Measurements from ENCODE around the gene MTCH1. TPM values are rescaled to one million over a fixed set of nuclear protein-coding genes. Genes with fewer than 3 reads are reported as not detected.
A peak's percentile ranks its signal among the peaks of the same experiment; 100 is the strongest.
"Not testable (repeated sequence)": the region's sequence is repeated elsewhere in the genome, so short reads cannot be mapped to it uniquely, and the experiment has no call there.

The MTCH1 gene
- total RNA-seq, 1 donor from 2014 or later: 63.8 TPM

- no peak for ATAC-seq
Measured at GRCh38 chr6:36999061-36999750, 13.2 kb upstream of the MTCH1 start.

GRCh38 chr6:36998723-36999038 is 12.7 kb upstream of the MTCH1 start:
- no peak for DNase-seq (ENCODE audit: low spot score)
- ATAC-seq: no peak

More at GRCh38 chr6:36999061-36999750, 13.2 kb upstream of the MTCH1 start:
- no peak for DNase-seq (ENCODE audit: low spot score)

- ATAC-seq (peak; percentile 55), DNase-seq (ENCODE audit: low spot score) (no peak)
Measured at GRCh38 chr6:36997811-36998722, 12.1 kb upstream of the MTCH1 start.

- not testable (repeated sequence) for ATAC-seq; DNase-seq (ENCODE audit: low spot score)
Measured at GRCh38 chr6:36990401-36990800, 4.4 kb upstream of the MTCH1 start.

GRCh38 chr6:36989264-36989663 is 3.3 kb upstream of the MTCH1 start:
- DNase-seq (ENCODE audit: low spot score) (no peak), ATAC-seq (no peak)

- ATAC-seq (no peak), DNase-seq (ENCODE audit: low spot score) (no peak)
Measured at GRCh38 chr6:36986704-36987047, 680 bp upstream of the MTCH1 start.

- ATAC-seq (no peak), DNase-seq (ENCODE audit: low spot score) (no peak)
Measured at GRCh38 chr6:36985417-36985807, 584 bp downstream of the MTCH1 start.

GRCh38 chr6:36984581-36985416 is 1.2 kb downstream of the MTCH1 start:
- ATAC-seq (no peak), DNase-seq (ENCODE audit: low spot score) (no peak)

- no peak for DNase-seq (ENCODE audit: low spot score)
- ATAC-seq: no peak
Measured at GRCh38 chr6:36983538-36983937, 2.5 kb downstream of the MTCH1 start.

GRCh38 chr6:36980876-36981619 is 4.9 kb downstream of the MTCH1 start:
- DNase-seq (ENCODE audit: low spot score) (no peak), ATAC-seq (no peak)

GRCh38 chr6:36980129-36980528 is 5.9 kb downstream of the MTCH1 start:
- DNase-seq (ENCODE audit: low spot score) (no peak), ATAC-seq (no peak)

- DNase-seq (ENCODE audit: low spot score) (no peak), ATAC-seq (peak; percentile 89)
Measured at GRCh38 chr6:36979347-36979742, 6.7 kb downstream of the MTCH1 start.

GRCh38 chr6:36978421-36979346 is 7.3 kb downstream of the MTCH1 start:
- no peak for ATAC-seq

GRCh38 chr6:36977470-36977941 is 8.5 kb downstream of the MTCH1 start:
- ATAC-seq: no peak
- no peak for DNase-seq (ENCODE audit: low spot score)

More at GRCh38 chr6:36978421-36979346, 7.3 kb downstream of the MTCH1 start:
- no peak for DNase-seq (ENCODE audit: low spot score)

- no peak for DNase-seq (ENCODE audit: low spot score)
Measured at GRCh38 chr6:36976931-36977330, 9.1 kb downstream of the MTCH1 start.

GRCh38 chr6:36976509-36976908 is 9.5 kb downstream of the MTCH1 start:
- DNase-seq (ENCODE audit: low spot score) (no peak), ATAC-seq (no peak)

More at GRCh38 chr6:36976931-36977330, 9.1 kb downstream of the MTCH1 start:
- no peak for ATAC-seq

- ATAC-seq: no peak
- no peak for DNase-seq (ENCODE audit: low spot score)
Measured at GRCh38 chr6:36976007-36976264, 10.1 kb downstream of the MTCH1 start.

- ATAC-seq (no peak), DNase-seq (ENCODE audit: low spot score) (no peak)
Measured at GRCh38 chr6:36975231-36976006, 10.6 kb downstream of the MTCH1 start.

GRCh38 chr6:36973647-36974046 is 12.3 kb downstream of the MTCH1 start:
- DNase-seq (ENCODE audit: low spot score) (no peak), ATAC-seq (no peak)
